Left lung (tissue), 10 donors: ENCODE data around the gene ADAM12. TPM values are rescaled to one million over a fixed set of nuclear protein-coding genes. Genes with fewer than 3 reads are reported as not detected.

Experiments used
- ATAC-seq: fragments of 200-7000 bp; cut with Tn5 transposase; one replicate; pipeline ENCODE4 v1.9.1; 2020; ENCODE audit warnings: moderate library complexity
- DNase-seq, 4 donors: peaks; one replicate each; pipeline ENCODE4 v3.0.0-alpha.2; 2013 to 2020
- H3K27ac ChIP-seq, 2 donors: fragments of 200-600 bp; sonication (generic) in 1 of 2; one replicate each; pipeline versions ENCODE4 v1.5.0 to v1.8.0; 2020 to 2021
- H3K27me3 ChIP-seq, 2 donors: fragments of 200-600 bp; sonication (generic) in 1 of 2; one replicate each; pipeline versions ENCODE4 v1.5.0 to v1.8.0; 2020 to 2021
- H3K36me3 ChIP-seq, 2 donors: fragments of 200-600 bp; sonication (generic) in 1 of 2; one replicate each; pipeline versions ENCODE4 v1.5.0 to v1.8.0; 2020 to 2021
- H3K4me1 ChIP-seq, 2 donors: fragments of 200-600 bp; one replicate each; pipeline ENCODE4 v1.8.0; 2021
- H3K4me3 ChIP-seq, 2 donors: fragments of 200-600 bp; sonication (generic) in 1 of 2; one replicate each; pipeline versions ENCODE4 v1.5.0 to v1.8.0; 2020 to 2021; ENCODE audit warnings: mild to moderate bottlenecking in 1 of 2
- H3K9me3 ChIP-seq, 2 donors: fragments of 200-600 bp; sonication (generic) in 1 of 2; one replicate each; pipeline versions ENCODE4 v1.5.0 to v1.8.0; 2020 to 2021
- CTCF ChIP-seq, 2 donors: fragments of 200-600 bp; sonication (generic) in 1 of 2; IDR thresholded peaks; one replicate each; pipeline versions ENCODE4 v1.5.0 to v1.8.0; 2021; ENCODE audit warnings: antibody characterized with exemption in 2 of 2
- intact Hi-C, 2 donors: fragments of 100-400 bp; cut with DNase I; formaldehyde crosslinking; loops; one replicate each; pipeline versions ENCODE4 v1.11.2 to v1.14.2; 2022
- polyA plus RNA-seq, 6 donors: library from polyadenylated mRNA; unstranded; fragments of 120-200 nt; gene quantifications; one replicate each; pipeline ENCODE4 v1.2.1, GENCODE V29; 2013; ENCODE audit not compliant: insufficient read length in 6 of 6
- total RNA-seq, 2 donors: library from RNA; stranded (reverse); fragmentation: NEBNext Ultra II Directional; extraction: Animal tissue kit (Norgen Biotek cat#: 25700); gene quantifications; one replicate each; pipeline ENCODE4 v1.2.1, GENCODE V29; 2021
- donor health status: DM: no; HTN: yes; CAD: no.
- donor health status: DM: no; HTN: no; CAD: no.

Gene ADAM12
- total and polyA plus RNA-seq, 8 donors, result 2.6 to 22.4 (median 10.7) TPM

- no peak for ATAC-seq
- no peaks in the 10 kb centered on the region for H3K9me3 ChIP-seq
- peaks cover 0 to 10% of the 10 kb centered on the region in 2 donors for H3K27me3 ChIP-seq
- DNase-seq, result no peak
- intact Hi-C loops, result no loop called here
- no peak for TF ChIP-seq CTCF (IDR thresholded peaks at IDR 0.05)
- H3K27ac ChIP-seq, result no peak overlapping the region
- H3K4me1 ChIP-seq, result no peaks in the 10 kb centered on the region
- no peak overlapping the region for H3K4me3 ChIP-seq
- no peaks in the 10 kb centered on the region for H3K36me3 ChIP-seq
Observed at GRCh38 chr10:126224967-126225671, 163.2 kb downstream of the ADAM12 start.

DNA sequence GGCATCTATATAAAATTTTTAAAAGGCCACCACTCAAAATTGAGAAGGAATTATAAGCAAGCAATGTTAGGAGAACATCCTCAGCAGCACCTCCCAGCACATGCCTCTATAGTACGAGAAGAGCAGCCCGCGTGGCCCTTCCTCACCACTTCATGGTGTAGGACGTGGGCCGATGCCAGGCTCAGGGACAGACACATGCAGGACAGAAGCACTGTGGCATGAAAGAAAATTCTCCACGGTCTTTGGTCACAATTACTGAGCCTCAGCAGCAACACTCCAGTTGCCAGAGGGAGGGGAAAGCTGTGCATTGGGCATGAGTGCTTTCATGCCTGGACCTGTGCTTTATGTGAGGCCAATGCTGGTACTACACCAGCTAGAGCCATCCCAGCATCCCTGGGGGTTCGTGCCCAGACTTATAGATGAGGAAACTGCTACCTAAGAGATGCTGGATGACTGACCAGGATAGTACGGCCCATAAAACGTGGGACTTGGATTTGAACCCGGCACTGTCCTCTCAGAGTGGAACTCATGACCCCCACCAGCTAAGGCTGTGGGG, 164.7 kb downstream of the ADAM12 start:
- Histone ChIP-seq H3K4me3 (no peak overlapping the region), H3K9me3 (no peaks in the 10 kb centered on the region), H3K36me3 (no peaks in the 10 kb centered on the region), H3K27ac (peak overlapping the region in 1 of 2 donors; percentile 59), H3K4me1 (no peaks in the 10 kb centered on the region), H3K27me3 (peaks cover 0 to 10% of the 10 kb centered on the region in 2 donors)
- no peak for ATAC-seq
- peak in 1 of 4 donors; percentile 45 for DNase-seq
- intact Hi-C loops, result no loop called here
- TF ChIP-seq CTCF (IDR thresholded peaks at IDR 0.05), result no peak

- intact Hi-C loops, result no loop called here
- Histone ChIP-seq H3K27me3 (peaks cover 0 to 10% of the 10 kb centered on the region in 2 donors), H3K36me3 (no peaks in the 10 kb centered on the region), H3K4me1 (no peaks in the 10 kb centered on the region), H3K9me3 (no peaks in the 10 kb centered on the region), H3K27ac (peak overlapping the region in 1 of 2 donors; percentile 59), H3K4me3 (no peak overlapping the region)
- no peak for TF ChIP-seq CTCF (IDR thresholded peaks at IDR 0.05)
- ATAC-seq (peak; percentile 62), DNase-seq (peak in 1 of 4 donors; percentile 54)
Observed at GRCh38 chr10:126222736-126223511, 165.4 kb downstream of the ADAM12 start.

GRCh38 chr10:126221874-126222273, 166.4 kb downstream of the ADAM12 start:
- TF ChIP-seq CTCF (IDR thresholded peaks at IDR 0.05), result no peak
- no peak overlapping the region for H3K27ac ChIP-seq
- intact Hi-C loops, result no loop called here

More at GRCh38 chr10:126221874-126222273, 166.4 kb downstream of the ADAM12 start:
- H3K9me3 ChIP-seq, result no peaks in the 10 kb centered on the region
- peaks cover 0 to 10% of the 10 kb centered on the region in 2 donors for H3K27me3 ChIP-seq
- ATAC-seq (no peak), DNase-seq (no peak)
- no peaks in the 10 kb centered on the region for H3K4me1 ChIP-seq
- H3K36me3 ChIP-seq, result no peaks in the 10 kb centered on the region
- H3K4me3 ChIP-seq, result no peak overlapping the region
